ENCODE data around the gene ATAD3B.

DNA sequence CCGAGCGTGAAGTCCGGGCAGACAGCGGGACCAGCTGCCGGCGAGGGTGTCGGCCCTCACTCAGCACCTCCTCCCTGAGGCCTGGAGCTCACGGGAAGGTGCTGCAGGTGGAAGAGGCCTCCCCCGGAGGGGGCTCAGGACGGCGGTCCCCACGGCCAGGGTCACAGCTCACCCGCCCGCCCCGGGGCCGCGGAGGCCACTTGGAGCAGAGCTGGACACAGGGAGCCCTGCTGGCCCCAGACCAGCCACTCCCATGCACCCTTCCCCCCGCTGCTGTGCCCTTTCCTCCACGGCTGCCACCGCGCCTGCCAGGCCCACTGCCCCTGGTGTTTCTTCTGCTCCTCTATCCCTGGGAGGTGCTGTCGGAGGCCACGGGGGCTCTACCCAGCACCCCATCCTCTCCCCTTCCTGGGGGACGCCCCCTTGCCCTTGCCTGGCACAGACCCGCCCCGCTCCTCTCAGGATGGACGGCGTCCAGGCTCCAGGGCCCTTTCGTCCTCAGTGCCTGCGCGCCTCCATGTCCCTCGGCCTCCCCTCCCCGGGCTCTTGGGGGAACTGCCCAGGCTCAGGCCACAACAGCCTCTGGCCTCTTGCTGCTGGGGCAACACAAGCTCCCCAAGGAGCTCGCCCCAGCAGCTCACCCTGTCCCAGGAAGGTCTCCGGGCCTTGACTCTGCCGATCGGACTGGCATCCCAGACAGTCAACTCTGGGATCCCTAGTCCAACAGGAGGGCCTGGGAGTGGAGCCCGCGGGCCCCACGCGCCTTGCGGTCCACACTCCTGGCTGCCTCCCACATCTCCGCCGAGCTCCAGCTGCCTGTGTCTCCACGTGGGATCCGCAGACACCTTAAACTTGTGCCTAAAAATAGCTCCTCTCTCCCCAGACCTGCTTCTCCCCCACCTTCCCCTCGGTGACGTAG is 64.7 kb downstream of the ATAD3B start:
- no peak for TF ChIP-seq CTCF (IDR thresholded peaks at IDR 0.05; ENCODE audit: low read depth, low read length, missing input control)
- TF ChIP-seq RAD21 (IDR thresholded peaks at IDR 0.05) = no peak
- no peak for TF ChIP-seq REST (IDR thresholded peaks at IDR 0.05)
- TF ChIP-seq, protein P1, sequence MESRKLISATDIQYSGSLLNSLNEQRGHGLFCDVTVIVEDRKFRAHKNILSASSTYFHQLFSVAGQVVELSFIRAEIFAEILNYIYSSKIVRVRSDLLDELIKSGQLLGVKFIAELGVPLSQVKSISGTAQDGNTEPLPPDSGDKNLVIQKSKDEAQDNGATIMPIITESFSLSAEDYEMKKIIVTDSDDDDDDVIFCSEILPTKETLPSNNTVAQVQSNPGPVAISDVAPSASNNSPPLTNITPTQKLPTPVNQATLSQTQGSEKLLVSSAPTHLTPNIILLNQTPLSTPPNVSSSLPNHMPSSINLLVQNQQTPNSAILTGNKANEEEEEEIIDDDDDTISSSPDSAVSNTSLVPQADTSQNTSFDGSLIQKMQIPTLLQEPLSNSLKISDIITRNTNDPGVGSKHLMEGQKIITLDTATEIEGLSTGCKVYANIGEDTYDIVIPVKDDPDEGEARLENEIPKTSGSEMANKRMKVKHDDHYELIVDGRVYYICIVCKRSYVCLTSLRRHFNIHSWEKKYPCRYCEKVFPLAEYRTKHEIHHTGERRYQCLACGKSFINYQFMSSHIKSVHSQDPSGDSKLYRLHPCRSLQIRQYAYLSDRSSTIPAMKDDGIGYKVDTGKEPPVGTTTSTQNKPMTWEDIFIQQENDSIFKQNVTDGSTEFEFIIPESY (IDR thresholded peaks at IDR 0.05) = no peak

Measured in liver (tissue), 3 donors.